Stimulated activated effector memory CD8-positive, alpha-beta T cell treated with anti-CD3 and anti-CD28 coated beads, Interleukin-12 subunit alpha, Interleukin-12 subunit beta, amount 100 ng/mL, for 72 hours (primary cell): Measurements from ENCODE around the gene WWOX.

Source experiments
- ATAC-seq: fragments of 150-1000 bp; cut with Tn5 transposase; 2 replicates; pipeline ENCODE4 v1.10.0; 2021
- DNase-seq, 2 donors: peaks; one replicate each; pipeline ENCODE4 v3.0.0; 2021 to 2022; ENCODE audit warnings: low spot score in 2 of 2
- H3K27ac Mint-ChIP-seq: one replicate; pipeline ENCODE4 v1.8.0; 2022; ENCODE audit warnings: mild to moderate bottlenecking, mixed read lengths
- H3K36me3 Mint-ChIP-seq: one replicate; pipeline ENCODE4 v1.8.0; 2022; ENCODE audit warnings: mild to moderate bottlenecking, mixed read lengths
- H3K4me1 Mint-ChIP-seq: one replicate; pipeline ENCODE4 v1.8.0; 2022; ENCODE audit warnings: mixed read lengths
- H3K4me3 Mint-ChIP-seq: one replicate; pipeline ENCODE4 v1.8.0; 2022; ENCODE audit warnings: mild to moderate bottlenecking, mixed read lengths
- H3K9me3 Mint-ChIP-seq: one replicate; pipeline ENCODE4 v1.8.0; 2022; ENCODE audit warnings: mixed read lengths

WWOX gene

GRCh38 chr16:78936060-78936459, 836.6 kb downstream of the WWOX start:
- Mint-ChIP-seq H3K4me3 (no peak overlapping the region), H3K9me3 (no peaks in the 10 kb centered on the region), H3K27ac (no peak overlapping the region), H3K4me1 (no peaks in the 10 kb centered on the region), H3K36me3 (no peaks in the 10 kb centered on the region)
- no peak for DNase-seq
- ATAC-seq: no peak

- H3K9me3 Mint-ChIP-seq: no peaks in the 10 kb centered on the region
- no peaks in the 10 kb centered on the region for H3K36me3 Mint-ChIP-seq
- no peaks in the 10 kb centered on the region for H3K4me1 Mint-ChIP-seq
- no peak overlapping the region for H3K27ac Mint-ChIP-seq
- H3K4me3 Mint-ChIP-seq: no peak overlapping the region
- ATAC-seq (no peak), DNase-seq (no peak)
These were observed 840.1 kb downstream of the WWOX start for GRCh38 chr16:78939597-78939996.

GRCh38 chr16:78942625-78943245, 843.3 kb downstream of the WWOX start:
- no peak overlapping the region for H3K4me3 Mint-ChIP-seq

GRCh38 chr16:78945336-78945735, 845.9 kb downstream of the WWOX start:
- DNase-seq (no peak), ATAC-seq (no peak)
- H3K27ac Mint-ChIP-seq: no peak overlapping the region
- H3K36me3 Mint-ChIP-seq: no peaks in the 10 kb centered on the region
- no peaks in the 10 kb centered on the region for H3K9me3 Mint-ChIP-seq
- peaks cover 10% of the 10 kb centered on the region for H3K4me1 Mint-ChIP-seq
- H3K4me3 Mint-ChIP-seq: no peak overlapping the region

More at GRCh38 chr16:78942625-78943245, 843.3 kb downstream of the WWOX start:
- ATAC-seq (no peak), DNase-seq (no peak)
- H3K36me3 Mint-ChIP-seq: no peaks in the 10 kb centered on the region
- H3K27ac Mint-ChIP-seq: no peak overlapping the region
- H3K4me1 Mint-ChIP-seq: no peaks in the 10 kb centered on the region
- H3K9me3 Mint-ChIP-seq: no peaks in the 10 kb centered on the region

GRCh38 chr16:78946556-78946955, 847.1 kb downstream of the WWOX start:
- no peak for DNase-seq
- Mint-ChIP-seq H3K4me1 (peaks cover 10% of the 10 kb centered on the region), H3K36me3 (no peaks in the 10 kb centered on the region), H3K27ac (no peak overlapping the region), H3K4me3 (no peak overlapping the region), H3K9me3 (no peaks in the 10 kb centered on the region)
- ATAC-seq: no peak

DNA sequence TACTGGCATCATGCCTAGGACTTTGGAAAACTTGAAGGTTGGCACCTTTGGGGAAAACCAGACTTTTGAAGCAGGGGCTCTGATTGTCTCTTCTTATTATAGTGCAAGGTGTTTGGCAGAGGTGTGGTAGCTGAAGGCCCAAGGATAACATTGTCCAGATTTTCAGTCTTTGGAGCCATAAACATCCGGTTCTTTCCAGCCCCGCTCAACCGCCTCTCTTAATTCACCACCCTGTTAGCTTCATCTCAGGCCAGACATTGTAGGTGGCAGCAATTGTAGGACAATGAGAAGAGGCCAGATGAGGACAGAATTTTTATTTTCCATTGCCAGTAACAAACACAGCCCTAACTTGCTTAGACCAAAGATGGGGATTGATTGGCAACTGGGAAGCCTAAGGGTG, 851.3 kb downstream of the WWOX start:
- Mint-ChIP-seq H3K27ac (no peak overlapping the region), H3K4me3 (no peak overlapping the region), H3K4me1 (peaks cover 15% of the 10 kb centered on the region), H3K9me3 (peaks cover 3% of the 10 kb centered on the region), H3K36me3 (no peaks in the 10 kb centered on the region)
- DNase-seq: no peak
- ATAC-seq: no peak

DNA sequence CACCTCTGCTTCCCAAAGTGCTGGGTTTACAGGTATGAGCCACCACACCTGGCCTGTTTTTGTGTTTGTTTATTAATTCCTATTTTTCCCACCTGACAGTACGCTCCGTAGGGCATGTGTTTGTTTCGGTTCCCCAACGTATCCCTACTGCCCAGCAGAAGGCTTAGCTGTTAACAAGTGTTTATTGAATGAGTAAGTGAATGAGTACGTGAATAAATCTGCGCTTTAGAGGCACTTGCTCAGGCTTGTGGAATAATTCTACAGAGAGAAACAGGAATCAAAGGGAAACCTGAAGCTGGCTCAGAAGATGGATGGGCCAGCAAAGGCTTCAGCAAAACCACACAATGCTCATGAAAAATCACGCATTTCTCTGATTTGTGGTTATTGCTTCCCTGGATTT, 853.2 kb downstream of the WWOX start:
- no peak overlapping the region for H3K27ac Mint-ChIP-seq
- ATAC-seq (no peak), DNase-seq (no peak)
- peaks cover 25% of the 10 kb centered on the region for H3K4me1 Mint-ChIP-seq
- no peak overlapping the region for H3K4me3 Mint-ChIP-seq
- H3K36me3 Mint-ChIP-seq: no peaks in the 10 kb centered on the region
- H3K9me3 Mint-ChIP-seq: peaks cover 3% of the 10 kb centered on the region

DNA sequence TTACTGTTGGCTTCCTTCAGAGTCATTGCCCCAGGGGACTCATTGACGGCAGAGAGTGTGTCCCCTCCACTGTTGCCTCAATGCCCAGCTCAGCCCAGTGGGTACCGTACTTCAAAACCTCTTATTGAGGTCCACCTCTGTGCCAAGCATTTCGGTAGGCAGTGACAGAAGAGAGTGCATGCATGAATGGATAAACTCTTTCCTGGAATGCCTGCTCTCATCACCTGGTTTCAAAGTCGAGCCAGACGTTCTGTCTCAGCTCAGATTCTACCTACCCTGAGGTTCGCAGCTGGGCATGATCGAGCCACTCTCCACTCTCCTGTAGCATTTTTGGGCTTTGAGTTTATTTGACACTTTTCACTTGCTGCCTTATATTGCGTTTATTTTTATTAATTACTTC, 854.1 kb downstream of the WWOX start:
- Mint-ChIP-seq H3K36me3 (no peaks in the 10 kb centered on the region), H3K4me3 (no peak overlapping the region), H3K27ac (no peak overlapping the region), H3K4me1 (peaks cover 33% of the 10 kb centered on the region), H3K9me3 (peaks cover 3% of the 10 kb centered on the region)
- ATAC-seq: no peak
- DNase-seq: no peak

DNA sequence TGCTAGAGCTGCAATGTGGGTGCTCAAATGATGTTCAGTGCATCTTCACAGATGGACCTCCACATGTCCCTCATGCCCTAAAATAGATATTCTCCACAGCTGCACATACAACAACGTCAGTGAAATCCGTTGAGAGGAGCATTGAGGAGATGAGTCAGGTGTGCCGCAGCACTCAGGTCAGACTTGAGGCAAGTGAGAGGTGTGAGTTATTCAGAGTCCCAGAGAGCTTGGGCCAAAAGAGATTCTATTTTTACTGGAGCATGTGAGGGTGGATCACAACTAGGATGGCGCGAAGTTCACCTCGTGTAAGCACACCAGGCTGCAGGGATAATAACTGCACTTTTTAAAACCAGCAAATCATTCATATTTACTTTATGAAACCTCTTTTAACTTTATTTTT, 855.8 kb downstream of the WWOX start:
- peaks cover 33% of the 10 kb centered on the region for H3K4me1 Mint-ChIP-seq
- H3K9me3 Mint-ChIP-seq: peaks cover 3% of the 10 kb centered on the region
- H3K36me3 Mint-ChIP-seq: no peaks in the 10 kb centered on the region
- H3K4me3 Mint-ChIP-seq: no peak overlapping the region
- ATAC-seq (peak; percentile 57), DNase-seq (no peak)
- H3K27ac Mint-ChIP-seq: no peak overlapping the region

- Mint-ChIP-seq H3K36me3 (no peaks in the 10 kb centered on the region), H3K9me3 (peaks cover 5% of the 10 kb centered on the region), H3K27ac (peak overlapping the region; percentile 83), H3K4me1 (peaks cover 47% of the 10 kb centered on the region), H3K4me3 (no peak overlapping the region)
- DNase-seq: no peak
- peak; percentile 39 for ATAC-seq
These were observed 857.4 kb downstream of the WWOX start for GRCh38 chr16:78956859-78957258.

DNA sequence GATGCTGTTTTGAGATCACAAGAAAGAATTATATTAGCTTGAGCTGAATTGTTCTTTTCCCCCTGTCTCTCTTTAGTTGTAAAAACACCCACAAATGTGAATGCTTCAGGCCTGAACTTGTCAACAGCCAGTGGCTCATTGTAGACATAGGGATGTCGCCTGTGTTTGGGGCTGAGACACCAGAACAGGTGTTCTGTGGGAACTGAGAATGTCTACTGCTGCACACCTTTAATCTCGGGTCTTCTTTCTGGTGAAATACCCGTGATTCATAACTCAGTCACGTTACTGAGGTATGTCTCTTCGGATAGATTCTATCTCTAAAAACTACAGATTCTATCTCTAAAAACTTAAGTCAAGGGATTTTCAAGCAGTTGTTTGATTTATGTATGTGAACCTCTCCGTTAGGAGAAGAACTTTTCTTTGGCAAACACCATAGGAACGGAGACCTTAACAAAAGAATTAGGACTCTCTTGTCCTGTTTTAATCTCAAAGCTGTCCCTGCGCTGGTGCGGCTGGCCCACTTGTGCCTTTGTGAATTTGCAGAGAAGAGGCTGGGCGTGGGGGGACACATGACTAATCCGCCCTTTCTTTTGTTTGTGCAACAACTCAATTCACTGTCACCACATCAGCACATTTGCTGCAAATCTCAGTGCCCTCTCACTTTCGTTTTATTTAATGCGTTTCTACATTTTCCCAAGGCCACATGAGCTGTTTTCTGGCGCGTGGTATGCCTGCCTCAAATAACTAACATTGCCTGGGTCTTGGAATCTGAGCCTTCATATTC, 858.1 kb downstream of the WWOX start:
- Mint-ChIP-seq H3K4me1 (peaks cover 52% of the 10 kb centered on the region), H3K36me3 (no peaks in the 10 kb centered on the region), H3K4me3 (peak overlapping the region; percentile 11), H3K27ac (peak overlapping the region; percentile 83), H3K9me3 (peaks cover 5% of the 10 kb centered on the region)
- DNase-seq (no peak), ATAC-seq (peak; percentile 36)

DNA sequence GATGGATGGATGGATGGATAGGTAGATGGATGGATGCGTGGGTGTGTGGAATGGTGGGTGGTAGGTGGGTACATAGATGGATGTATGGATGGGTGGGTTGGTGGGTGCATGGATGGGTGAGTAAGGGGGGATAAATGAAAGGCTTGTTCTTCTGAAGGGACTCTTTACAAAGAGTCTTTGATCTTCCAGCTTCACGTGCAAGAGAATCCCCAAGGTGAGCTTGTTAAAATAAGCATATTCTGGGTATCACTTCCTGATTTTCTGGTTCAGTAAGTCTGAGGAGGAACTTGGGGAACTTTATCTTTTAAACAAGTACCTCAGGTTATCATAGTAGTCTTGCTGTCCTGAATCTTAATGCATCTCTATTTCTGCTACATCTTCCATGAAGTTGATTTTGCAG, 862.0 kb downstream of the WWOX start:
- Mint-ChIP-seq H3K36me3 (peaks cover 16% of the 10 kb centered on the region), H3K4me1 (peaks cover 62% of the 10 kb centered on the region), H3K9me3 (peaks cover 11% of the 10 kb centered on the region), H3K27ac (peak overlapping the region; percentile 90), H3K4me3 (no peak overlapping the region)
- no peak for ATAC-seq
- DNase-seq: no peak

- ATAC-seq: peak; percentile 99
- Mint-ChIP-seq H3K27ac (peak overlapping the region; percentile 90), H3K36me3 (peaks cover 16% of the 10 kb centered on the region), H3K9me3 (peaks cover 11% of the 10 kb centered on the region), H3K4me3 (peak overlapping the region; percentile 23), H3K4me1 (peaks cover 55% of the 10 kb centered on the region)
- no peak for DNase-seq
These were observed 863.0 kb downstream of the WWOX start for GRCh38 chr16:78962457-78962929.

- Mint-ChIP-seq H3K27ac (peak overlapping the region; percentile 42), H3K4me1 (peaks cover 38% of the 10 kb centered on the region), H3K36me3 (peaks cover 12% of the 10 kb centered on the region), H3K9me3 (peaks cover 9% of the 10 kb centered on the region), H3K4me3 (no peak overlapping the region)
- no peak for ATAC-seq
- no peak for DNase-seq
These were observed 868.5 kb downstream of the WWOX start for GRCh38 chr16:78967948-78968347.

- Mint-ChIP-seq H3K36me3 (no peaks in the 10 kb centered on the region), H3K4me1 (peaks cover 25% of the 10 kb centered on the region), H3K4me3 (no peak overlapping the region), H3K27ac (peak overlapping the region; percentile 44), H3K9me3 (peaks cover 3% of the 10 kb centered on the region)
- ATAC-seq (no peak), DNase-seq (no peak)
These were observed 870.3 kb downstream of the WWOX start for GRCh38 chr16:78969721-78970120.

DNA sequence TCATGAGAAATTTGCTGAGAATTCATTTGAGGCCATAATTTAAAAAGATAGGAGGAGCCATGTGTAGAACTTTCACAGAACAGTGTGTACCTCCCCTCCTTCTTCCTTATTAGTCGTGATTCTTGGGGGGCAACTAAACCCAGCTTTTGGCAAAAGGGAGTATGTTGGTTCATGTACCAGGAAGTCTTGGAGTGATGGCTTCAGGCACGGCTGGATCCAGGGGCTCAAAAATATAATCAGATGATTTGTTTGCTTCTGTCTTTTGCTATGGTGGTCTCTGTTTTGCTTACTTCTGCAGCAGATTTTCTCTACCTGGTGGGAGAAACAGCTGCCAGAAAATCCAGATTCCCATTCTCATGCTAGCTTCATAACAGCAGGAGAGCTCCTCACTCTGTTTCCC, 871.2 kb downstream of the WWOX start:
- peaks cover 1% of the 10 kb centered on the region for H3K9me3 Mint-ChIP-seq
- no peaks in the 10 kb centered on the region for H3K36me3 Mint-ChIP-seq

More for the DNA sequence above, 871.2 kb downstream of the WWOX start:
- Mint-ChIP-seq H3K4me3 (no peak overlapping the region), H3K4me1 (peaks cover 25% of the 10 kb centered on the region), H3K27ac (peak overlapping the region; percentile 23)
- DNase-seq (no peak), ATAC-seq (no peak)
